NCI-H774 (cell line): ENCODE results near the gene SVIL.
A peak's percentile ranks its signal among the peaks of the same experiment; 100 is the strongest.
"Not testable (repeated sequence)": the region's sequence is repeated elsewhere in the genome, so short reads cannot be mapped to it uniquely, and the experiment has no call there.

Source experiments
- DNase-seq: peaks from one replicate; lab custom pipeline; 2025; lab: John Stamatoyannopoulos, UW

The SVIL gene

GRCh38 chr10:29540016-29540415, 94.8 kb downstream of the SVIL start:
- no peak for DNase-seq

DNA sequence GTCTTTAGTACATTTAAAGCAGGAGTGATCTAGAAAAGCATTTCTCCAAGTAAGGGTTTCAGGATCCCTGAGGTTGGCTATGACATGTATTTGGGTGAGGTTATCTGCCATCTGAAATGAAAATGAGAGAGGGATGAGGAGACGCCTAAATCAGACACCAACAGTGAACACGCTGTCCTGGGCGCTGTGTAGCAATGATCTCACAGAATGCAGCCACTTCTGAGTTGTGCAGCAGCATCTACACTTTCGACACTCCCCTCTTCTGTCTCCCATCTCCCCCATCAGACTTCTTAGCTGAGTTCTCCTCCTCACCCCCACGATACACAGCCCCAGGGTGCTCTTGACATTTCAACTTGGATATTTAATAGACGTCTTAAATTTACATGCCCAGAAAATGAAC, 95.4 kb downstream of the SVIL start:
- no peak for DNase-seq

GRCh38 chr10:29537799-29538198, 97.0 kb downstream of the SVIL start:
- DNase-seq = no peak

DNA sequence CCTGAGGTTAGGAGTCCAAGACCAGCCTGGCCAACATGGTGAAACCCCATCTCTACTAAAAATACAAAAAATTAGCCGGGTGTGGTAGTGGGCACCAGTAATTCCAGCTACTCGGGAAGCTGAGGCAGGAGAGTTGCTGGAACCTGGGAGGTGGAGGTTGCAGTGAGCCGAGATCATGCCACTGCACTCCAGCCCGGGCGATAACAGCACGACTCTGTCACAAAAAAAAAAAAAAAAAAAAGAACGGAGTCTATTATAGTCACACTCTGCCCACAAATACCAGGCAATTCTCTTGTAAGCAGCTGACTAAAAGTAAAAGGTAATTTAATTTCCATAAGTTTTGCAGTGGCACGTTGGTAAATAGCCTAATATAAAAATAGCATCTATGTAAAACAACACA, 98.1 kb downstream of the SVIL start:
- not testable (repeated sequence) for DNase-seq

DNA sequence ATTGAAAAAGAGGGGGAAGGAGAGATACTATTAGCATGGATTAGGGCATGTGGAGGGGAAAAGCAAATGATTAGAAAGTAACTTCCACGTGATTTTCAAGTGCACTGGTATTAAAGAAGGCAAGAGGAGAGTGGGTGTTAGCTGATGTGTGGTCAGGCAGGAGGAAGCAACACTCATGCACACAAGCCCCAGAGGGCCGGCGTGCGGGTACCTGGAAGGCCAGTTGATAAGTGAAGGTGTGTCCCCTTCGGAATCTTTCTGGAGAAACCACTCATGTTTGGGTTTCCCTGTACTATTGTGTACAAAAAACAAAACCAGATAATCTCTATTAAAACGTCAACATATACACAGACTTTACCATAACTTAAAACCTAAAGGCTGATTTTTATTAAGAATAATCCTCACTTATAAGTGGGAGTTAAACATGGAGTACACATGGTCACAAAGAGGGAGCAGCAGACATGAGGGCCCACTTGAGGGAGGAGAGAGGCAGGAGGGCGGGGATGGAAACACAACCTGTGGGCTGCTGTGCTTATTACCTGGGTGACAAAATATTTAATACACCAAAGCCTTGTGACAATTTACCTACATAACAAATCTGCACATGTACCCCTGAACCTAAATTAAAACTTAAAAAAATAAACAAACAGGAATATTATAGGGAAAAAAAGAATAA, 98.9 kb downstream of the SVIL start:
- DNase-seq = no peak

DNA sequence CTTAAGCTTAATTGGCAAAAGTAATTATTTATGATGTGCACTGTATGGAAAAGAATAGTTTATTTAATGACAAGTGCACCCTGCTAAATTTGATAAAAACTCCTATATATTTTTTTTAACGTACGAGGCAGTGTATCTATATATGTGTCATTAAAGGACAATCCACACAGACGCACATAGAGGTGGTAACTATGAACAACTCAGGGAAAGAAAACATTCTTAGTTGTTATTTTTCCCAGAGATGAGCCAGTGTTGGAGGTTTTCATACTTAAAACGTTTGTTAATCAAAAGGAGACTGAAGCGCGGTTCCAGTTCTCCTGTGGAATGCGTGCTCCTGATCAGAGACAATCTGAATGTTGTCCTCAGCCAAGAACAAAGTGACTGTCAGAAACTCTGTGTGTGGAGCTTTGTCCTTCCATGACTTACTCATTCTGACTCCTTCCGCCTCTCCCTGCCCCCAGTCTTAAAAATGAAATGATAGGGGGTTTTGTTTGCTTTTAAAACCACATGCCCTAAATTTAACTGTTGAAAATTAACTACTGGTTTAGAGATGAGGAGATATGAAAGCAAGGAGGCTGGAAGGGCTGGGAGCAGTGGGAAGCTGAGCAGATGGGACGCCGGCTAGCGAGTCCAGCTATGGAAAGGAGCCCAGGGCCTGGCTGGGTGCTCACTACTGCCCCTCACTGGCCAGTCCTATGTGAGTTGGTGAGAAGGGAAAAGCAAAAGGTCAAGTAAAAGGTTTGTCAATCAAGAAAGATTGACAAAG, 99.6 kb downstream of the SVIL start:
- DNase-seq = no peak

DNA sequence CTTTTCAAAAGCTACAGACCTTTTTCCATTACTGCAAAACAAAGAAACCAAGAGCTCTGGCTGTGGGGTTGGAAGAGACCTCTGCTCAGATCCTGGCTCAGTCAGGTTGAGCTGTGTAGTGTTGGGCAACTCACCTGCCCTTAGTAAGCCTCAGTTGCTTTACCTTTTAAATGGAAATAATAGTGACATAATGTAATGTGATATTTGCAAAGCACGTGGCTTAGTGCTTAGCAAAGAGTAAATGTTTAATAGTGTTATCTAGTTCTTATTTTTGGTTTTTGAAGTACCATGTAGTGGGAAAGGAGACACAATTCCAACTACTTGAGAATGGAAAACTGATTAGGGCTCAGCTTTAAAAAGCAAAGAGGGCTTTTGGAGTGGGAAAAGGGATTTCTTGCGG, 100.2 kb downstream of the SVIL start:
- no peak for DNase-seq

- DNase-seq = peak; percentile 6
Measured at GRCh38 chr10:29533696-29534285, 101.0 kb downstream of the SVIL start.

- DNase-seq = no peak
Measured at GRCh38 chr10:29533046-29533445, 101.7 kb downstream of the SVIL start.

DNA sequence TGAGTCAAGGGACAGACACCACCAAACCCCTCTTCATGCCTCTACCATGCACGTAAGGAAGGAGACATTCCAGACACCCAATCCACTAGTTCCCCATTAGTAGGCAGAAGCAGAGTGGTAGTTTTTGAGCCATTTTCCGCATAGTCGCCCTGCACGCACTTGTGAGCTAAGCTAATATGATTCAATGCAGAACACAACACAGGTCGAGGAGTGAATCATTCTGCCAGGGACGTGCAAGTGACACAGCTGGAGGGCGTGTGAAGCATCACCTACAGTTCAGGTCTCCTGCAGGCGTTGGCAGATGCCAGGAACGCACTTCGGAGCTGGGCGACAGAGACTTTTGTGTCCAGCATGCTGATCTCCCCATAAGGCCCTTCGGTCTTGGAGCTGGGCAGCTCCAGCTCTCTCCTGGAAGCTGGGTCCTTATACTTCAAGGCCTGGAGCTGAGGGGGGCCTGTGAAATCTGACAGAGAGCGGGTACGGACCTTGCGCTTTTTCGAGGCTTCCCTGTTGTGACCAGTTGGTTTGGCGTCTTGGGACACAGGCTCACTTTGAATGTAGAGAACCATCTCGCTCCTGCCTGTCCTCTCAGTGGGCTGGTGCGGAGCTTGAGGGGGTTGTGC, 102.4 kb downstream of the SVIL start:
- no peak for DNase-seq

GRCh38 chr10:29530112-29530976, 104.4 kb downstream of the SVIL start:
- no peak for DNase-seq

DNA sequence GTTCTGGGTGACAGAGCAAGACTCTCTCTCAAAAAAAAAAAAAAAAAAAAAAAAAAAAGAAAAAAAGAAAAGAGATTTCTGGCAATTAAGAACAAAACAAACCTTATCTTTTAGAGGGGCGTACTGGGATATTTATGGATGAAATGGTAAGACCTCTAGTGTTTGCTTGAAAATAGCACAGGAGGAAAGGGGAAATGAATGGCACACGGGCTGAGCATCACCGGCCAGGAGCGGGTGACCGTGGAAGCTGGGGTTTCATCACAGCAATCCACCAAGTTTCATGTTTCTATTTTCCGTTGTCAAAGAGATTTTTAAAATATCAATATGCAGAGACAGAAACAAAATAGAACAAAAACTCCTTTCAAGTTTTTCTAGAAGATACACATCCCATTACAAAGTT, 105.6 kb downstream of the SVIL start:
- no peak for DNase-seq

DNA sequence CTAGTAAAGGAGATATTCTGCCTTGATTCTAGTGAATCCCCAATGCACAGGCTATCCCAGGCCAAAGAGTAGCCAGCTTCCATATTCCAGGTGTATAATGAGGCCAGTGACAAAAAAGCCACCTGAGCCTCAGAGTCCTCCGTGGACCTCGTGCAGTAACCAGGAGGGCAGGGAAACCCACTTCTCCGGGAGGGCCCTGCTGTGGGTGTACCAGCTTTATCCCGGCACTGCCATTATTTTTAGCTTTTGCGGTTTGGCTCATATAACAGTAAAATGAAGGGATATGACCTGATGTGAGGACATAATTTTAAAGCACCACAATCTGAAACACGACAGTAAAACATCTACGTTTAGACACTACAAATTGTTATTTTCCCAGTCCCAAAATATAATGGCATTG, 109.0 kb downstream of the SVIL start:
- no peak for DNase-seq

DNA sequence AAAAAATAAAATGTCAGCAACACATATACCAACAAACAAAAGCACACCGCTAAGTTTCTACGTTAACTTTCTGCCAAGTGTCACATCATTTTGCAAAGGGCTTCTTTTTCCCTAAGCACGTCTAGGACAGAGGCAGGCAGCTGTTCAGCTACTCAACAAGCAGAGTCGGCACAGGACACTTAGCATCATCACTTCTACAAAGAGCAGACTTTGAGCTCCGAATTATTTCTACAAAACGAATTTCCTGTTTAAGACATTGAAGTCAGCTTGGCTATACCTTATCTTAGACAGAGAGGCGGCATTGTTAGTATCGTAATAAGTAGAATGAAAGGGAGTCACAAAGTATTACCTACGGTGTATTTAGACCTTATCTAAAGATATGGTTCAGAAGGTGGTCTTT, 110.1 kb downstream of the SVIL start:
- DNase-seq = no peak

DNA sequence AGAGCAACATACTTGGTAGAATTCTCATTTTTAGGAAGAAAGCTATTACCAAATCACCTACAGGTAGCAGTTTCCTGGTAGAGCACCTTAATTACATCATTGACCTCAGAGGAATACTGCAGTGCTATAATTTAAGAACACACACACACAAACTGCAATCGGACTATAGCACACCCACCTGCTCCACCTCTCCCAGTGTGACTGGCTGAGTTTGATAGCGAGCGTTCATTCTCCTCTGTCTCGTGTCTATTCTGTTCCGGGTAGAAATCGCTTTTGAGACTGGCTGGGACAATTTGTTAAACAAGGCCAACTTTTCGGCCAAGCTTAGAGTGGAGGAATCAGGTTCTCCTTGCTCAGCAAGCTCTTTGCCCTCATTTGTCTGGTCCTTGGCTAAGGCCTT, 110.5 kb downstream of the SVIL start:
- DNase-seq = no peak

DNA sequence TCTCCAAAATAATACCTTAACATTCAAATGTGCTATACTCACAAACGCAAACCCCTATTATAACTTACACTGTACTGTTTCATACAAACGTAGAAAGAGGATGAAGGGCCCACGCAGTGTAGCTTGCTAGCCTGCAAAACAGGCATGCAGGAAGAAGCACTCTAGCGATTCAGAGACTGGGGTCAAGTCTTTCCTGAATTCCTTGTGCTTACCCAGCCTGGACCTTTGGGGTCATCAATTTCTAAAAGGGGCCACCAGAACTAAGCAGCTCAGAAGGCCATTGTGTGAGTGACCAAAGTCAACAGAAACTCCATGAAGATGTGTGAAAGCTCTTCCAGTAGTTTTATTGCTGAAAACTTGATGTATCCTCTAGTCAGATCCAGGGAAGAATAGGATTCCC, 111.9 kb downstream of the SVIL start:
- no peak for DNase-seq

DNA sequence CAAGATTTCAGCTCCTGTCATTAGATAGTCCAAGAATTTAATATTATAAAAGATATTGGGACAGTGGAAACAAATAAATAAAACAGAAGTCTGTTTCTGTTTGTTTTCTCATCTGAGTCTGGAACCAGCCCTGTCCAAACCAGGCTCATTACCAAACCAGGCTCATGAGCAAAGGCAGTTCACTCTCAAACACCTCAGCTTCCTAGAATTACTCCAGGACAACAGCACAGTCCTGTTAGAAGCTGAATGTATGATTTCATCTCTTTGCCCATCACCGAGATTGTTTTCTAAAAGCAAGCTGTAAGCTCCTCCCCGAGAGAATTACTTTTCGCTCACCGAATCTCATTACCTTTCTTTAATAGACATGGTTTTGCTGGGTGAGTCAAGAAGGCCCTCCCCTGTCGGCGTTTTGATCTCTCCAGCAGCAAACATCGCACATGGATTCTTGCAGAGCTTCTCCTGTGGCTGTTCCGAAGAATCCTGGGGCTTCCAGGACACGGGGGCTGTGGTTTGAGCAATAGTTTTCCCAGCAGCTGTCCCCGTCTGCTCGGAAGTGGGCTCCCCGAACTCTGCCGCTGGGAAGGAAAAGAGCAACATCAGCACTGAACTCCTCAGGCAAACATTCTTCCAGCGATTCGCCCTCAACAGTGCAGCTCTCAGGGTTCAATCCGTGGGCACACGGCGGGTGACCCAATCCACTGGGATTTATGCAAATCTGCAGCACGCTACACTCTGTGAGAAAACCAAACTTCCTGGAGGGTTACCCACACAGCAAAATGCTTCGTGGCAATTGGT, 112.5 kb downstream of the SVIL start:
- no peak for DNase-seq

GRCh38 chr10:29519659-29520058, 115.1 kb downstream of the SVIL start:
- DNase-seq = peak; percentile 24

- DNase-seq = no peak
Measured at GRCh38 chr10:29517352-29517923, 117.3 kb downstream of the SVIL start.

GRCh38 chr10:29516309-29516932, 118.3 kb downstream of the SVIL start:
- not testable (repeated sequence) for DNase-seq
